Kidney tubule cell (primary cell): Measurements from ENCODE around the gene EPB41.
"Not testable (repeated sequence)": the region's sequence is repeated elsewhere in the genome, so short reads cannot be mapped to it uniquely, and the experiment has no call there.

Source experiments
- DNase-seq: peaks from one replicate; pipeline ENCODE4 v3.0.0-alpha.2; 2018; ENCODE audit warnings: low spot score

EPB41 gene

GRCh38 chr1:29112705-29113412 lies 198.5 kb downstream of the EPB41 start:
- DNase-seq = no peak

- no peak for DNase-seq
Observed at GRCh38 chr1:29113413-29114117, 199.2 kb downstream of the EPB41 start.

GRCh38 chr1:29114654-29115053 lies 200.3 kb downstream of the EPB41 start:
- DNase-seq = no peak

- no peak for DNase-seq
Observed at GRCh38 chr1:29117381-29117780, 203.0 kb downstream of the EPB41 start.

- DNase-seq = no peak
Observed at GRCh38 chr1:29119121-29119929, 205.0 kb downstream of the EPB41 start.

- DNase-seq = no peak
Observed at GRCh38 chr1:29120367-29120766, 206.0 kb downstream of the EPB41 start.

GRCh38 chr1:29120947-29121485 lies 206.6 kb downstream of the EPB41 start:
- peak; percentile 31 for DNase-seq

GRCh38 chr1:29121516-29121935 lies 207.2 kb downstream of the EPB41 start:
- no peak for DNase-seq

- peak; percentile 20 for DNase-seq
Observed at GRCh38 chr1:29121936-29122681, 207.7 kb downstream of the EPB41 start.

- peak; percentile 76 for DNase-seq
Observed at GRCh38 chr1:29122682-29123052, 208.3 kb downstream of the EPB41 start.

GRCh38 chr1:29123053-29123886 lies 208.9 kb downstream of the EPB41 start:
- DNase-seq = peak; percentile 25

- DNase-seq = peak; percentile 29
Observed at GRCh38 chr1:29123887-29124365, 209.6 kb downstream of the EPB41 start, which contains the start of gene TMEM200B. Gene TMEM200B, minus strand, starts transcription at chr1:29123903. Its CDS starts 2,075 bp downstream, at chr1:29121828.

GRCh38 chr1:29124366-29125236 lies 210.2 kb downstream of the EPB41 start:
- peak; percentile 66 for DNase-seq

GRCh38 chr1:29125237-29125641 lies 210.9 kb downstream of the EPB41 start:
- no peak for DNase-seq

GRCh38 chr1:29125788-29126187 lies 211.4 kb downstream of the EPB41 start:
- no peak for DNase-seq

- DNase-seq = no peak
Observed at GRCh38 chr1:29126198-29126597, 211.8 kb downstream of the EPB41 start.

- no peak for DNase-seq
Observed at GRCh38 chr1:29128739-29129138, 214.4 kb downstream of the EPB41 start.

GRCh38 chr1:29129916-29130315 lies 215.5 kb downstream of the EPB41 start:
- DNase-seq = no peak

- DNase-seq = not testable (repeated sequence)
Observed at GRCh38 chr1:29131056-29131455, 216.7 kb downstream of the EPB41 start.
